Adrenal gland (tissue), 12 donors: ENCODE measurements around the gene CFAP92. TPM values are rescaled to one million over a fixed set of nuclear protein-coding genes. Genes with fewer than 3 reads are reported as not detected.

ENCODE experiments used
- DNase-seq, 7 donors: peaks; one replicate each; pipeline ENCODE4 v3.0.0-alpha.2; 2019 to 2020
- H3K27ac ChIP-seq, 5 donors: fragments of 200-600 bp; sonication (generic) in 4 of 5; 1 replicate in 3 of 5; 2 replicates in 2 of 5; pipeline versions ENCODE4 v1.5.1 to v1.8.0; 2016 to 2020; ENCODE audit warnings: mild to moderate bottlenecking in 1 of 5
- H3K27me3 ChIP-seq: fragments of 200-600 bp; 2 replicates; pipeline ENCODE4 v1.8.0; 2021
- H3K36me3 ChIP-seq, 2 donors: fragments of 200-600 bp; replicated peaks in 1 of 2; 1 replicate in 1 of 2; 2 replicates in 1 of 2; pipeline versions ENCODE4 v1.5.1 to v1.8.0; 2018 to 2022
- H3K4me1 ChIP-seq, 2 donors: fragments of 200-600 bp; replicated peaks in 1 of 2; 1 replicate in 1 of 2; 2 replicates in 1 of 2; pipeline versions ENCODE4 v1.5.1 to v1.8.0; 2018 to 2021
- H3K4me3 ChIP-seq, 4 donors: fragments of 200-600 bp; sonication (generic) in 3 of 4; one replicate each; pipeline ENCODE4 v1.5.1; 2016 to 2018
- H3K9me3 ChIP-seq, 3 donors: fragments of 200-600 bp; sonication (generic) in 1 of 3; replicated peaks in 1 of 3; 1 replicate in 2 of 3; 2 replicates in 1 of 3; pipeline versions ENCODE4 v1.5.1 to v1.8.0; 2016 to 2021
- POLR2A ChIP-seq, 2 donors: fragments of 450-650 bp; IDR thresholded peaks; one replicate each; pipeline ENCODE4 v1.6.1; 2017; ENCODE audit warnings: antibody characterized with exemption in 2 of 2, mild to moderate bottlenecking in 2 of 2, moderate library complexity in 1 of 2
- WGBS, 4 donors: extraction: QIAGEN DNeasy Blood & Tissue Kit in 2 of 4; methylation state at CpG; one replicate each; pipeline versions ENCODE4 v1.1.5 to v1.1.7; 2013 to 2017; 5-methylcytosine and 5-hydroxymethylcytosine counted together
- intact Hi-C, 2 donors: fragments of 100-400 bp; cut with DNase I; formaldehyde crosslinking; loops; one replicate each; pipeline versions ENCODE4 v1.14.1 to v1.15.0; 2022 to 2023
- polyA plus RNA-seq, 3 donors: library from polyadenylated mRNA; stranded (reverse); fragments of 200-250 nt in 2 of 3; fragments of 350-450 nt in 1 of 3; fragmentation: Illumina TruSeq in 1 of 3; extraction: RNeasy Lipid Tissue Mini Kit (QIAGEN cat#74804) in 1 of 3; gene quantifications; one replicate each; pipeline ENCODE4 v1.2.3, GENCODE V29; 2013 to 2014
- total RNA-seq, 9 donors: library from RNA; depleted of rRNA in 4 of 9; stranded (reverse); fragments of >200 nt in 4 of 9; fragments of 120-200 nt in 1 of 9; fragmentation: NEBNext Ultra II Directional in 1 of 9; extraction: Animal tissue kit (Norgen Biotek cat#: 25700) in 1 of 9; gene quantifications; one replicate each; pipeline versions ENCODE4 v1.1.0 to v1.2.4, GENCODE V29; 2013 to 2023
- TF ChIP-seq, protein P1 (sequence below), 6 experiments: fragments of 450-650 bp in 4 of 6; fragments of 200-600 bp in 2 of 6; sonication (generic) in 1 of 6; IDR thresholded peaks; 1 replicate in 5 of 6; 2 replicates in 1 of 6; pipeline versions ENCODE4 v1.5.1 to v1.8.0; 2016 to 2021; ENCODE audit warnings: antibody characterized with exemption in 6 of 6, mild to moderate bottlenecking in 2 of 6, moderate library complexity in 1 of 6
- donor health status: healthy with polysubstance abuse.
- donor health status: Bipolar disorder and iron deficiency.
- donor health status: DM: yes; HTN: yes; CAD: no.
- donor health status: DM: no; HTN: no; CAD: no.
- donor health status: DM: no; HTN: no; CAD: no.
- donor health status: DM: yes; HTN: yes; CAD: no.

The CFAP92 gene
- total and polyA plus RNA-seq, 12 donors: 0.14 to 1.9 (median 0.48) TPM; not detected in 1

- Histone ChIP-seq H3K27me3 (no peaks in the 10 kb centered on the region), H3K4me1 (peaks cover 0 to 3% of the 10 kb centered on the region in 2 donors), H3K4me3 (no peak overlapping the region), H3K27ac (no peak overlapping the region), H3K36me3 (no peaks in the 10 kb centered on the region), H3K9me3 (no peaks in the 10 kb centered on the region)
- DNase-seq: no peak
- TF ChIP-seq POLR2A (IDR thresholded peaks at IDR 0.05): no peak
- TF ChIP-seq, protein P1, sequence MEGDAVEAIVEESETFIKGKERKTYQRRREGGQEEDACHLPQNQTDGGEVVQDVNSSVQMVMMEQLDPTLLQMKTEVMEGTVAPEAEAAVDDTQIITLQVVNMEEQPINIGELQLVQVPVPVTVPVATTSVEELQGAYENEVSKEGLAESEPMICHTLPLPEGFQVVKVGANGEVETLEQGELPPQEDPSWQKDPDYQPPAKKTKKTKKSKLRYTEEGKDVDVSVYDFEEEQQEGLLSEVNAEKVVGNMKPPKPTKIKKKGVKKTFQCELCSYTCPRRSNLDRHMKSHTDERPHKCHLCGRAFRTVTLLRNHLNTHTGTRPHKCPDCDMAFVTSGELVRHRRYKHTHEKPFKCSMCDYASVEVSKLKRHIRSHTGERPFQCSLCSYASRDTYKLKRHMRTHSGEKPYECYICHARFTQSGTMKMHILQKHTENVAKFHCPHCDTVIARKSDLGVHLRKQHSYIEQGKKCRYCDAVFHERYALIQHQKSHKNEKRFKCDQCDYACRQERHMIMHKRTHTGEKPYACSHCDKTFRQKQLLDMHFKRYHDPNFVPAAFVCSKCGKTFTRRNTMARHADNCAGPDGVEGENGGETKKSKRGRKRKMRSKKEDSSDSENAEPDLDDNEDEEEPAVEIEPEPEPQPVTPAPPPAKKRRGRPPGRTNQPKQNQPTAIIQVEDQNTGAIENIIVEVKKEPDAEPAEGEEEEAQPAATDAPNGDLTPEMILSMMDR (IDR thresholded peaks at IDR 0.05): no peak
- WGBS, 4 donors: 51 to 72% (median 67%) methylated on average over 5 of the region's 5 CpGs
- intact Hi-C loops: loop anchor here in 1 of 2 donors (10.0 kb wide), 2 partner anchors 171 to 271 kb away; partner anchors contain the start of gene COPG1
Measured at GRCh38 chr3:128973988-128974564, 19.8 kb downstream of the CFAP92 start.

DNA sequence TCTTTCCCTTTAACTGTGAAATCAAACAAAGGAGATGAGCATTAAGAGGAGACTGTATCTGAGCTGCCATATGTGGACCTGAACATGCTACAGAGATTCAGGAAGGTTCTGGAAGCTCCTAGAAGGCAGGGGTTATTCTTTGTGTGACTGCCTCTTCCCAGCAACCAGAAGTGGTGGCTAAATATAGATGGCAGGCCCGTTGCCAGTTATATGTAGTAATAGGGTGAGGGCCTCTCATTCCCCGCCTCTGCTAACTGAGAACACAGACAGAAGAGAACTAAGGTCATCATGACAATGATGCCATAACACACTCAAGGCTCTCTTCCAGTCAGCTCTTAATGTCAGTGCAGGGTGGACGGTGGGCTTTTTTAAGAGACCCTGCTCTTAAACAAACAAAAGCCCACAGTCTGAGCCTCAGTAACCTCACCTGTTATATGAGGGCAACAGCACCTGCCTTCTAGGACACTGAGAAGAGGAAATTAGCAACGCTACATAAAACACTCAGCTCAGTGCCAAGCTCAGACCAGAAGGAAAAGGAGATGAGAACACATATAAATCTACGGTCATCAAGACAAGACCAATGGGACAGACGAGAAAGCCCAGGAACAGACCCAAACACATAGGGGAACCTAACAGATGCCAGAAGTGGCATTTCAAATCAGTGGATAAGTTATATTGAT is 22.3 kb downstream of the CFAP92 start:
- H3K36me3 ChIP-seq: no peaks in the 10 kb centered on the region
- no peaks in the 10 kb centered on the region for H3K27me3 ChIP-seq
- 41 to 60% (median 56%) methylated on average over 6 of the region's 6 CpGs for WGBS, 4 donors
- peak in 6 of 7 donors; percentile 43 to 76 (median 65) for DNase-seq
- TF ChIP-seq, protein P1 (IDR thresholded peaks at IDR 0.05): no peak
- no peak for TF ChIP-seq POLR2A (IDR thresholded peaks at IDR 0.05)
- H3K9me3 ChIP-seq: no peaks in the 10 kb centered on the region
- H3K27ac ChIP-seq: peak overlapping the region in 1 of 5 donors; percentile 42
- H3K4me3 ChIP-seq: no peak overlapping the region
- intact Hi-C loops: loop anchor here in 1 of 2 donors (10.0 kb wide), 2 partner anchors 173 to 273 kb away; partner anchors contain the start of gene COPG1
- peaks cover 0 to 3% of the 10 kb centered on the region in 2 donors for H3K4me1 ChIP-seq

DNA sequence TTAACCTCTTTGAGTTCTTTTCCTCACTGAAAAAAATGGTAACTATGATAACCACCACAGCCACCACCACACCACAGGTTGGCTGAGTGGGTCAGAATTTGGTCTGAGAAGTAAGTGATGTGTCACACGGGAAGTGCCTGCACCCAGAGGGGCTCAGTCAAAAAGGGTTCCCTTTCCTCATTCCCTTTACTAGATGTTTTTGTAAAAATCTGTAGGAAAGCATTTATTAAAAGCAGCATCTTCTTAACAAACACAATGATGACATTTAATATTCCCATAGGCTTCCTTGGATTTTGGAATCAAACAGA is 23.2 kb downstream of the CFAP92 start:
- intact Hi-C loops: loop anchor here in 1 of 2 donors (10.0 kb wide), 2 partner anchors 174 to 274 kb away; partner anchors contain the start of gene COPG1
- 49 to 86% (median 61%) methylated on average over 1 of the region's 1 CpG for WGBS, 4 donors
- Histone ChIP-seq H3K4me1 (peaks cover 0 to 3% of the 10 kb centered on the region in 2 donors), H3K36me3 (no peaks in the 10 kb centered on the region), H3K27me3 (no peaks in the 10 kb centered on the region), H3K9me3 (no peaks in the 10 kb centered on the region), H3K27ac (no peak overlapping the region), H3K4me3 (no peak overlapping the region)
- DNase-seq: no peak
- no peak for TF ChIP-seq POLR2A (IDR thresholded peaks at IDR 0.05)
- TF ChIP-seq, protein P1 (IDR thresholded peaks at IDR 0.05): no peak

GRCh38 chr3:128969993-128970739 is 23.7 kb downstream of the CFAP92 start:
- 4 to 10% (median 8%) methylated on average over 12 of the region's 12 CpGs for WGBS, 4 donors
- H3K36me3 ChIP-seq: no peaks in the 10 kb centered on the region

More at GRCh38 chr3:128969993-128970739, 23.7 kb downstream of the CFAP92 start:
- no peaks in the 10 kb centered on the region for H3K9me3 ChIP-seq
- intact Hi-C loops: loop anchor here in 1 of 2 donors (10.0 kb wide), 2 partner anchors 175 to 275 kb away; partner anchors contain the start of gene COPG1
- H3K4me1 ChIP-seq: peaks cover 0 to 3% of the 10 kb centered on the region in 2 donors
- no peak for TF ChIP-seq POLR2A (IDR thresholded peaks at IDR 0.05)
- TF ChIP-seq, protein P1 (IDR thresholded peaks at IDR 0.05): peak; percentile 79 to 89 (median 83)
- peak in 6 of 7 donors; percentile 31 to 59 (median 43) for DNase-seq
- no peak overlapping the region for H3K27ac ChIP-seq
- no peaks in the 10 kb centered on the region for H3K27me3 ChIP-seq
- no peak overlapping the region for H3K4me3 ChIP-seq
